ENCODE data around the gene AP5B1.
A peak's percentile ranks its signal among the peaks of the same experiment; 100 is the strongest.

The AP5B1 gene

GRCh38 chr11:65786008-65786785 lies 5.4 kb upstream of the AP5B1 start:
- no peak for DNase-seq (ENCODE audit: low read depth in 2 of 3, low spot score in 2 of 3)

DNA sequence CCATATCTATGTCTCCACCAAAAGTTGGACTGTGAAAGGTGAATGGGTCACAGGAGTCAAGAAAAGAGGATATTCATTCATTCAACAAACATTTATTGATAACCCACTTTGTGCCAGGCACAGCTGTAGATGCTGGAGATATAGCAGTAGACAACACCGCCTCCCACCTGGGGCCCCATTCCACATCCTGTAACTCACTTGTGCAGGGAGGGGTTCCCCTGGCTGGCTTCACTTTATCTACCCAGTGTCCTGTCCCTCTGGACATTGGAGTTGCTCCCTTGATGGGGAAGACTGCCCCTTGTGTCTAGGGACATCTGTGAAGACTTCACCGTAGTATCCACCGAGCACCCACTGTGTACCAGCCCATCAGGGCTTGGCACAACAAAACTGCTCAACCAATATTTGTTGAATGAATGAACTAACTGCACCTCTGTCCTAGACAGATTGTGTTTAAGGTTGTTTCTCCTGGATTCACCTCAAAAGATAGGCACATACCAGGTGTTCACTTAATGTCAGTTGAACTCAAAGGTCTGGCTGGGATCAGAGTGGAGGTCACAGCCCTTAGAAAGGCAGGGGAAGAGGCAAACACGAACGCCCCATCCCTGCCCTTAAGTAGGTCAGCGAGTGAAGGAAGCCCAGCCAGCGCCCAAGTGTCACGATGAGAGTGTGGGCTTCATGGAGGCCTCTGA lies 4.7 kb upstream of the AP5B1 start:
- DNase-seq (ENCODE audit: low read depth in 2 of 3, low spot score in 2 of 3), result no peak

GRCh38 chr11:65782816-65783228 lies 2.0 kb upstream of the AP5B1 start:
- no peak for DNase-seq (ENCODE audit: low read depth in 2 of 3, low spot score in 2 of 3)

DNA sequence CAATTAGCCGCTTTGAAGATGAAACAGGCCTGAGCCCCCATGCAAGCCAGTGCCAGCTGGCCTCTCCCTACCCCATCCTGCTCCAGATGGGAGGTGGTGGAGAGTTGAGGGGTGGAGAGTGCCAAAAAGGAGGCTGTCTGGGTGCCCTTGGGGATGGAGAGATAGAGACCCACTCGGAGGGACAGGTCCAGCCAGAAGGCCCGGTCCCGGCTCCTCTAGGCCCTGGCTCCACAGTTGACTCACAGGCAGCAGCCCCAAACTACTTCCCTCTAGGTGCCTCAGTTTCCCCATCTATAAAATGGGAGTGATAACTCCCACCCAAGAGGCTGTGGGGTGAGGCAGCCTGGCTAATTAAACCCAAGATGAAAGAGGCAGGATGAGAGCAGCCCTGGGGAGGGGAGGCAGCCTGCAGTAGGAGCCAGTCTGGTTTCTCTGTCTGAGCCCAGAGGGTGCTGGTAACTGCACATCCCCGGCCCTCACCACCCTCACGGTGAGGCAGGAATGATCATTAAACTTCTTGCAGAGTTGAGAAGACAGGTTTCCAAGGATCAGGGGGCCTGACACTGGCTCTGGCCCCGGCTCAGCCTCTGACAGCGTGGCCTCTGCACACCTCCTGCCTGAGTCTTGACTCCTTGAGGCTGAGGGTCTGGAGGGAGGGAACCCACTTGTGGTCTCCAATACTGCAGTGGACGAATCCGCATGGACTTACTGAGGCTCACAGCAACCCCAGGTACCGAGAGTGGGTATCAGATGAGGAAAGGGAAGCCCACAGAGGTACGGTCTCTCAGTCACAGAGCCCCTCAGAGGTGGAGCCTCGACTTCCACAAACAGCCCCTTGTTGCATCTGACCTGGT lies 1.4 kb upstream of the AP5B1 start:
- DNase-seq (ENCODE audit: low read depth in 2 of 3, low spot score in 2 of 3), result no peak

DNA sequence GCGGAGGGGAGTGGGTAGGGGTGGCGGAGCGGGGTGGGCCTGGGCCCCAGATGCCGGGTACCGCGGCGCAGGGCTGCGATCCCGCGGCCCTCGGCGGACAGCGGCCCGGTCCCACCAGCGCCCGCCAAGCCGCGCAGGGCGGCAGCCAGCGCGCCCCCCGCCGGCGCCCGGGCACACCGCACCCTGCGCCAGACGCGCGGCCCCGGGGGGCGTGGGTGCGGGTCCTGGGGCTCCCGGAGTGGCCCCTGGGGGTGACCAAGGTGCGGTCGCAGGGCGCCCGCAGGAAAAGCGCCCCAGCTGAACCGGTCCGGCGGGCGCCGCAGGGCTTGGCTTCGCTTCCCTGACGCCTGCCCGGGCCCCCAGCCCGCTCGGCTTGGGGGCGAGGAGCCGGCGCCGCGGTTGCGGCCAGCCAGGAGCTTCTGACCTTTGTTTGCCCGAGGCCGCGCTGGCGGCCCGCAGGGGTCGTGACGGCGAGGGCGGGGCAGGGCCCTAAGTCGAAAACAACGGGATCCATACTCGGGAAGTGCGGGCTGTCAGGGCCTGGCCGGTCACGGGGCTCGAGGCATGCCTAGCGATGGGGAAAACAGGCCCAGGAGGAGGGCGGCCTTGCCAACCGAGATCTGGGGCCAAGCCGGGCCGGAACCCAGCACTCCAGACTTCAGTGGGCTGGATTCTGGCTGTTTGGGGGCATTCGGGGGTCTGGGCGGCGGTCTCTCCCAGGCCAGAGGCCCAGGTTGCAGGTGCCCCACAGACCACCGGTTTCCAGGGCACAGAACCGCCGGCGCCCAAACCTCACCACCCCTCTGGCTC lies 581 bp upstream of the AP5B1 start:
- DNase-seq (ENCODE audit: low read depth in 2 of 3, low spot score in 2 of 3), result no peak

GRCh38 chr11:65779919-65780769 lies 632 bp downstream of the AP5B1 start:
- peak; percentile 69 to 76 (median 71) for DNase-seq (ENCODE audit: low read depth in 2 of 3, low spot score in 2 of 3)

- DNase-seq (ENCODE audit: low read depth in 2 of 3, low spot score in 2 of 3), result no peak
Observed at GRCh38 chr11:65779669-65779918, 1.2 kb downstream of the AP5B1 start.

GRCh38 chr11:65778901-65779668 lies 1.7 kb downstream of the AP5B1 start:
- DNase-seq (ENCODE audit: low read depth in 2 of 3, low spot score in 2 of 3), result no peak

GRCh38 chr11:65778431-65778900 lies 2.3 kb downstream of the AP5B1 start:
- DNase-seq (ENCODE audit: low read depth in 2 of 3, low spot score in 2 of 3), result no peak

GRCh38 chr11:65777821-65778361 lies 2.9 kb downstream of the AP5B1 start:
- no peak for DNase-seq (ENCODE audit: low read depth in 2 of 3, low spot score in 2 of 3)

GRCh38 chr11:65777241-65777640 lies 3.5 kb downstream of the AP5B1 start:
- DNase-seq (ENCODE audit: low read depth in 2 of 3, low spot score in 2 of 3), result no peak

DNA sequence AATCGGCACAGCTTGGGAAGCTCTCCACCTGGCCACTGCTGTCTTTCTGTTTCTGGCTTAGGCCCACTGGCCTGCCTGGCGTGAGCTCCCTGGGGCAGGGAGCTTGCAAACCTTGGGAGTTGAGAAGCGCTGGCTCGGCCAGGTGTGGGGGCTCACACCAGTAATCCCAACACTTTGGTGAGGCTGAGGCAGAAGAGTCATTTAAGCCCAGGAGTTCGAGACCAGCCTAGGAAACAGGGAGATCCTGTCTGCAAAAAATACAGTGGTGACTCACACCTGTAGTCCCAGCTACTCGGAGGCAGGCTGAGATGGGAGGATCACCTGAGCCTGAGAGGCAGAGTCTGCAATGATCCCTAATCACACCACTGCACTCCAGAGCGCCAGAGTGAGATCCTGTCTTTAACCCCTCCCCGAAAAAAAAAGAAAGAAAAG lies 4.0 kb downstream of the AP5B1 start:
- no peak for DNase-seq (ENCODE audit: low read depth in 2 of 3, low spot score in 2 of 3)

- DNase-seq (ENCODE audit: low read depth in 2 of 3, low spot score in 2 of 3), result no peak
Observed at GRCh38 chr11:65776196-65776595, 4.6 kb downstream of the AP5B1 start.

DNA sequence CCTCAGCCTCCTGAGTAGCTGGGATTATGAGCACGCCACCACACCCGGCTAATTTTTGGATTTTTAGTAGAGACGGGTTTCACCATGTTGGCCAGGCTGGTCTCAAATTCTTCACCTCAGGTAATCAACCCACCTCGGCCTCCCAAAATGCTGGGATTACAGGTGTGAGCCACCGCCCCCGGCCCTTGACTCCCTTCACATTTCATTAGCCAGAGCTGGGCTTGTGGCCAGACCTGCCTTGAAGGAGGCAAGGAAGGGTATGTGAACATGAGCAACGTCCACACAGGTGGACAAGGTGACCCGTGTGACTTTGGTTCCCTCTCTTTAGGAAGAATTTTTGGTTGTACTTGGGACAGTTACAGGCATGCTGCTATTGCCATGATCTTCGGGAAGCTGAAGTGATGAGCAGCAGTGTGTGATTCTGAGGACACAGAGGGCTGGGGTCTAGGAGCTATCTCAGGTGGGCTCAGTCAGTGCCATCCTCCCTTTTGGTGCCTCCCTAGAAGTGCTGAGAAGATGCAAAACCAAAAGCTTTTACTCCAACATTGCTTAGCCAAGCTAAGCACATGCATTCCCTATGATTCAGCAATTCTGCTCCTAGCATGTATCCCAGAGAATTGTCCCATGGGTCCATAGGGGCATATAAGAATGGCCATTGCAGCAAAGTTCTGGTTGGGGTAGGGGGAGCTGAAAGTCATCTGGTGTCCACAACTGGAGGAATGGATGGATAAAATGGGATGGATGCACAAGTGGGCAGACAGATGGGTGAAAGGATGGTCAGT lies 6.1 kb downstream of the AP5B1 start:
- no peak for DNase-seq (ENCODE audit: low read depth in 2 of 3, low spot score in 2 of 3)

GRCh38 chr11:65773784-65774411 lies 6.9 kb downstream of the AP5B1 start:
- no peak for DNase-seq (ENCODE audit: low read depth in 2 of 3, low spot score in 2 of 3)

DNA sequence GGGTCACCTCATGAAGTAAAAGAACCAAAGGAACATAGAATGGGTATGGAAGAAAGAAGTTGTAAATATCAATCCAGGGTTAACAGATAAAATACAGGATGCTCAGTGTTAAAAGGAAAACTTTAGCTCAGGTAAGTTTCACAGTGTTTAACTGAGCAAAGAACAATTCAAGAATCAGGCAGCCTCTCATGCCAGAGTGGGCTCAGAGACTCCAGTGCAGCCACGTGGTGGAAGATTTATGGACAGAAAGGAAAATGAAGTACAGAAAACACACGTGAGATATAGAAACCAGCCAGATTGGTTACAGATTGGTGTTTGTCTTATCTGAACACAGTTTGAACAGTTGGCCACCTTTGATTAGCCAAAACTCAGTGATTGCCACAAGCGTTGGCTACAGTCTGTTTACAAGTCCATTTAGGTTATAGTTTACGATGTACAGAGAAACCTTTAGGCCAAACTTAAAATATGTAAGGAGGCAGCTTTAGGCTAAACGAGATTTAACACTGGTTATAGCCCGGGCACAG lies 9.1 kb downstream of the AP5B1 start:
- no peak for DNase-seq (ENCODE audit: low read depth in 2 of 3, low spot score in 2 of 3)

GRCh38 chr11:65770951-65771567 lies 9.7 kb downstream of the AP5B1 start:
- no peak for DNase-seq (ENCODE audit: low read depth in 2 of 3, low spot score in 2 of 3)
